ENCODE data around the gene TMEM135. TPM values are rescaled to one million over a fixed set of nuclear protein-coding genes. Genes with fewer than 3 reads are reported as not detected.

The TMEM135 gene
- total RNA-seq, 2 experiments from 2014 or later = 24.7 to 30.0 TPM

- Mint-ChIP-seq H3K9me3 (no peaks in the 10 kb centered on the region), H3K4me1 (ENCODE audit: low read depth) (no peaks in the 10 kb centered on the region), H3K27ac (no peak overlapping the region), H3K27me3 (no peaks in the 10 kb centered on the region), H3K36me3 (ENCODE audit: low read depth) (peaks cover 21% of the 10 kb centered on the region), H3K4me3 (no peak overlapping the region)
- no peak for DNase-seq
- TF ChIP-seq CTCF (IDR thresholded peaks at IDR 0.05) = no peak
- ChIA-PET CTCF (no interaction called here), POLR2A (no interaction called here)
- intact Hi-C loops (cut with micrococcal nuclease) = no loop called here
- no peak for ATAC-seq
Observed at GRCh38 chr11:87326594-87326993, 288.9 kb downstream of the TMEM135 start.

- H3K4me3 Mint-ChIP-seq = no peak overlapping the region
- ATAC-seq = no peak
- H3K9me3 Mint-ChIP-seq = peaks cover 3% of the 10 kb centered on the region
- no peaks in the 10 kb centered on the region for H3K4me1 Mint-ChIP-seq (ENCODE audit: low read depth)
- H3K36me3 Mint-ChIP-seq (ENCODE audit: low read depth) = peaks cover 10% of the 10 kb centered on the region
- POLR2A ChIA-PET = no interaction called here
- CTCF ChIA-PET = interaction anchor here (1.7 kb wide), 1 partner anchor 24 kb away, joined by 6 read pairs; no protein-coding TSS in a partner anchor
- intact Hi-C loops (cut with micrococcal nuclease) = no loop called here
- DNase-seq = no peak
- H3K27ac Mint-ChIP-seq = no peak overlapping the region
- no peak for TF ChIP-seq CTCF (IDR thresholded peaks at IDR 0.05)
- no peaks in the 10 kb centered on the region for H3K27me3 Mint-ChIP-seq
Observed at GRCh38 chr11:87329172-87329571, 291.4 kb downstream of the TMEM135 start.

GRCh38 chr11:87330187-87330601, 292.5 kb downstream of the TMEM135 start:
- TF ChIP-seq CTCF (IDR thresholded peaks at IDR 0.05) = no peak
- H3K4me1 Mint-ChIP-seq (ENCODE audit: low read depth) = no peaks in the 10 kb centered on the region
- H3K27me3 Mint-ChIP-seq = no peaks in the 10 kb centered on the region
- ATAC-seq = no peak
- CTCF ChIA-PET = no interaction called here
- no peak for DNase-seq
- peaks cover 3% of the 10 kb centered on the region for H3K9me3 Mint-ChIP-seq
- peaks cover 10% of the 10 kb centered on the region for H3K36me3 Mint-ChIP-seq (ENCODE audit: low read depth)
- POLR2A ChIA-PET = no interaction called here
- intact Hi-C loops (cut with micrococcal nuclease) = no loop called here
- no peak overlapping the region for H3K4me3 Mint-ChIP-seq
- H3K27ac Mint-ChIP-seq = no peak overlapping the region

GRCh38 chr11:87331273-87331672, 293.5 kb downstream of the TMEM135 start:
- no peak for ATAC-seq
- peaks cover 10% of the 10 kb centered on the region for H3K36me3 Mint-ChIP-seq (ENCODE audit: low read depth)
- no peak for DNase-seq
- ChIA-PET CTCF (no interaction called here), POLR2A (no interaction called here)
- no peak overlapping the region for H3K27ac Mint-ChIP-seq
- no peak overlapping the region for H3K4me3 Mint-ChIP-seq
- TF ChIP-seq CTCF (IDR thresholded peaks at IDR 0.05) = no peak
- no peaks in the 10 kb centered on the region for H3K4me1 Mint-ChIP-seq (ENCODE audit: low read depth)
- peaks cover 3% of the 10 kb centered on the region for H3K9me3 Mint-ChIP-seq
- intact Hi-C loops (cut with micrococcal nuclease) = no loop called here
- no peaks in the 10 kb centered on the region for H3K27me3 Mint-ChIP-seq

- DNase-seq = no peak
- no peak for TF ChIP-seq CTCF (IDR thresholded peaks at IDR 0.05)
- CTCF ChIA-PET = interaction anchor here (1.1 kb wide), 1 partner anchor 14 kb away, joined by 4 read pairs; no protein-coding TSS in a partner anchor
- H3K27ac Mint-ChIP-seq = no peak overlapping the region
- POLR2A ChIA-PET = no interaction called here
- no peaks in the 10 kb centered on the region for H3K27me3 Mint-ChIP-seq
- no peak overlapping the region for H3K4me3 Mint-ChIP-seq
- H3K36me3 Mint-ChIP-seq (ENCODE audit: low read depth) = no peaks in the 10 kb centered on the region
- H3K4me1 Mint-ChIP-seq (ENCODE audit: low read depth) = no peaks in the 10 kb centered on the region
- intact Hi-C loops (cut with micrococcal nuclease) = no loop called here
- H3K9me3 Mint-ChIP-seq = peaks cover 19% of the 10 kb centered on the region
- no peak for ATAC-seq
Observed at GRCh38 chr11:87338046-87338639, 300.4 kb downstream of the TMEM135 start.

Measured in activated CD8-positive, alpha-beta T cell treated with anti-CD3 and anti-CD28 coated beads for 36 hours (primary cell).